Liver (tissue), 9 donors: Measurements from ENCODE around the gene TMEM109. TPM values are rescaled to one million over a fixed set of nuclear protein-coding genes. Genes with fewer than 3 reads are reported as not detected.

Experiments
- DNase-seq: peaks from one replicate; pipeline ENCODE4 v3.0.0-alpha.2; 2017; ENCODE audit warnings: low spot score
- H3K27ac ChIP-seq, 2 donors: one replicate each; pipeline ENCODE4 v1.7.0; 2013; ENCODE audit warnings: inconsistent platforms in 2 of 2, low read length in 2 of 2, control low read depth in 1 of 2, low read depth in 1 of 2, mild to moderate bottlenecking in 1 of 2
- H3K27me3 ChIP-seq, 4 donors: one replicate each; pipeline versions ENCODE4 v1.6.1 to v1.7.0; 2013; ENCODE audit warnings: low read length in 3 of 4, inconsistent platforms in 1 of 4, mild to moderate bottlenecking in 1 of 4, moderate library complexity in 1 of 4; ENCODE audit not compliant: control insufficient read depth in 4 of 4, insufficient read depth in 4 of 4
- H3K36me3 ChIP-seq, 4 donors: one replicate each; pipeline versions ENCODE4 v1.6.1 to v1.7.0; 2013; ENCODE audit warnings: low read length in 3 of 4, mild to moderate bottlenecking in 3 of 4, low read depth in 1 of 4, moderate library complexity in 1 of 4; ENCODE audit not compliant: control insufficient read depth in 4 of 4, insufficient read depth in 3 of 4
- H3K4me1 ChIP-seq, 4 donors: one replicate each; pipeline versions ENCODE4 v1.6.1 to v1.7.0; 2013; ENCODE audit warnings: low read length in 3 of 4, mild to moderate bottlenecking in 3 of 4, moderate library complexity in 1 of 4; ENCODE audit not compliant: control insufficient read depth in 4 of 4, insufficient read depth in 4 of 4
- H3K4me3 ChIP-seq, 3 donors: one replicate each; pipeline versions ENCODE4 v1.6.1 to v1.7.0; 2013; ENCODE audit warnings: low read length in 3 of 3, control low read depth in 1 of 3, low read depth in 1 of 3, mild to moderate bottlenecking in 1 of 3
- H3K9ac ChIP-seq, 2 donors: one replicate each; pipeline ENCODE4 v1.7.0; 2013; ENCODE audit warnings: low read length in 2 of 2, mild to moderate bottlenecking in 2 of 2, moderate library complexity in 2 of 2, control low read depth in 1 of 2, low read depth in 1 of 2
- H3K9me3 ChIP-seq, 4 donors: one replicate each; pipeline versions ENCODE4 v1.6.1 to v1.7.0; 2013; ENCODE audit warnings: low read length in 3 of 4; ENCODE audit not compliant: control insufficient read depth in 4 of 4
- EGR1 ChIP-seq, 2 donors: IDR thresholded peaks; 2 replicates each; pipeline ENCODE4 v1.6.1; 2016 to 2018; ENCODE audit warnings: antibody characterized with exemption in 2 of 2, low read depth in 2 of 2
- FOXA1 ChIP-seq: IDR thresholded peaks from 2 replicates; pipeline ENCODE4 v1.6.1; 2016; ENCODE audit warnings: antibody characterized with exemption
- HNF4A ChIP-seq, 2 donors: conservative IDR thresholded peaks; 2 replicates each; pipeline ENCODE4 v1.6.1; 2016; ENCODE audit warnings: antibody characterized with exemption in 2 of 2, mild to moderate bottlenecking in 2 of 2
- HNF4G ChIP-seq: IDR thresholded peaks from 2 replicates; pipeline ENCODE4 v1.6.1; 2016; ENCODE audit warnings: antibody characterized with exemption
- JUND ChIP-seq, 2 donors: IDR thresholded peaks; 2 replicates each; pipeline ENCODE4 v1.6.1; 2016; ENCODE audit warnings: antibody characterized with exemption in 2 of 2
- NR2F2 ChIP-seq: IDR thresholded peaks from 2 replicates; pipeline ENCODE4 v1.6.1; 2016; ENCODE audit warnings: antibody characterized with exemption
- RAD21 ChIP-seq, 2 donors: IDR thresholded peaks; 2 replicates each; pipeline ENCODE4 v1.6.1; 2016; ENCODE audit warnings: antibody characterized with exemption in 2 of 2, mild to moderate bottlenecking in 2 of 2
- REST ChIP-seq: IDR thresholded peaks from 2 replicates; pipeline ENCODE4 v1.6.1; 2016; ENCODE audit warnings: antibody characterized with exemption, mild to moderate bottlenecking
- SP1 ChIP-seq: IDR thresholded peaks from 2 replicates; pipeline ENCODE4 v1.6.1; 2018; ENCODE audit warnings: antibody characterized with exemption, mild to moderate bottlenecking
- TAF1 ChIP-seq: conservative IDR thresholded peaks from 2 replicates; pipeline ENCODE4 v1.6.1; 2016; ENCODE audit warnings: antibody characterized with exemption, mild to moderate bottlenecking
- YY1 ChIP-seq: IDR thresholded peaks from 2 replicates; pipeline ENCODE4 v1.6.1; 2016; ENCODE audit warnings: antibody characterized with exemption, mild to moderate bottlenecking
- WGBS: extraction: QIAGEN DNeasy Blood & Tissue Kit; methylation state at CpG from one replicate; pipeline ENCODE4 v1.1.7; 2013; 5-methylcytosine and 5-hydroxymethylcytosine counted together
- polyA plus RNA-seq, 2 donors: library from polyadenylated mRNA; stranded (reverse) in 1 of 2; unstranded in 1 of 2; fragments of 200-250 nt in 1 of 2; fragments of >200 nt in 1 of 2; fragmentation: Nextera tagmentation in 1 of 2; extraction: Ambion mirVana in 1 of 2; gene quantifications; one replicate each; pipeline versions ENCODE4 v1.2.1 to v1.2.3, GENCODE V29; 2013 to 2015
- total RNA-seq, 2 donors: library from RNA; depleted of rRNA; stranded (reverse); fragments of >200 nt; gene quantifications; one replicate each; pipeline ENCODE4 v1.2.3, GENCODE V29; 2014
- TF ChIP-seq, protein P1 (sequence below): IDR thresholded peaks from 2 replicates; pipeline ENCODE4 v1.6.1; 2016; ENCODE audit warnings: antibody characterized with exemption
- TF ChIP-seq, protein P2 (sequence below): IDR thresholded peaks from 2 replicates; pipeline ENCODE4 v1.6.1; 2016; ENCODE audit warnings: antibody characterized with exemption
- TF ChIP-seq, protein P3 (sequence below): IDR thresholded peaks from 2 replicates; pipeline ENCODE4 v1.6.1; 2016; ENCODE audit warnings: antibody characterized with exemption
- donor health status: healthy.
- donor health status: healthy.
- donor health status: healthy.
- donor health status: healthy.
- donor health status: healthy.

The TMEM109 gene
- total and polyA plus RNA-seq, 4 donors: 20.6 to 40.3 (median 30.6) TPM

DNA sequence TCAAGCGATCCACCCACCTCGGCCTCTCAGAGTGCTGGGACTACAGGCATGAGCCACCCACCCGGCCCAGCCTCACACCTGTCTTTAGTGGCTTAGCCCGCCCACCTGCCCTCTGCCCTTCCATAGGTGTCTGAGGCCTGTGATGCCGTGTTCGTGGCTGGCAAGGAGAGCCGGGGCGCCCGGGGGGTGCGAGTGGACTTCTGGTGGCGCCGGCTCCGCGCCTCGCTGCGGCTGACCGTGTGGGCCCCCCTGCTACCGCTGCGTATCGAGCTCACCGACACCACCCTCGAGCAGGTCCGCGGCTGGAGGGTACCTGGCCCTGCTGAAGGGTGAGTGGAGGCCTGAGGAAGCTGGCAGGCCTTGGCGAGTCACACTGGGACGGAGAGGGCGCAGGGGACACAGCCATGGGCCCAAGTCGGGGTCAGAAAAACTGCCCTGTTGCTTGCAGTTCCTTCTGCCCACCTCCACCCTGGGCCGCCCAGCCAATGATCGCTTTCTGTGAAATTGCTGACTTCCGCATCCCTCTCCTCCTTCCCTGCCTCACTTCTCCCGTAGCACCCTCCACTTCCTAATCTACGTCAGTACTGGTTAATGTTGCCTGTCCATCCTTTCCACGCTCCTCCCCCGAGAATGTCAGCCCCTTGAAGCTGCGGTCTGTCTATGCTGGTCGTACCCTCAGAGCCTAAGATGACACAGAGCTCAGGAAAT, 19.6 kb downstream of the TMEM109 start (continued):
- TF ChIP-seq REST: no peak

- H3K4me1 ChIP-seq: no peaks in the 10 kb centered on the region
- no peaks in the 10 kb centered on the region for H3K27me3 ChIP-seq
- H3K9ac ChIP-seq: no peak overlapping the region
- no peak overlapping the region for H3K27ac ChIP-seq
- H3K9me3 ChIP-seq: no peaks in the 10 kb centered on the region
- TF ChIP-seq FOXA1 (no peak), HNF4A (conservative IDR thresholded peaks at IDR 0.05) (no peak), YY1 (no peak), JUND (IDR thresholded peaks at IDR 0.05) (no peak), TAF1 (no peak), RAD21 (IDR thresholded peaks at IDR 0.05) (no peak), SP1 (no peak), NR2F2 (no peak), HNF4G (no peak), REST (no peak), EGR1 (IDR thresholded peaks at IDR 0.05; ENCODE audit: low read depth in 2 of 2) (no peak)
- TF ChIP-seq, protein P1, sequence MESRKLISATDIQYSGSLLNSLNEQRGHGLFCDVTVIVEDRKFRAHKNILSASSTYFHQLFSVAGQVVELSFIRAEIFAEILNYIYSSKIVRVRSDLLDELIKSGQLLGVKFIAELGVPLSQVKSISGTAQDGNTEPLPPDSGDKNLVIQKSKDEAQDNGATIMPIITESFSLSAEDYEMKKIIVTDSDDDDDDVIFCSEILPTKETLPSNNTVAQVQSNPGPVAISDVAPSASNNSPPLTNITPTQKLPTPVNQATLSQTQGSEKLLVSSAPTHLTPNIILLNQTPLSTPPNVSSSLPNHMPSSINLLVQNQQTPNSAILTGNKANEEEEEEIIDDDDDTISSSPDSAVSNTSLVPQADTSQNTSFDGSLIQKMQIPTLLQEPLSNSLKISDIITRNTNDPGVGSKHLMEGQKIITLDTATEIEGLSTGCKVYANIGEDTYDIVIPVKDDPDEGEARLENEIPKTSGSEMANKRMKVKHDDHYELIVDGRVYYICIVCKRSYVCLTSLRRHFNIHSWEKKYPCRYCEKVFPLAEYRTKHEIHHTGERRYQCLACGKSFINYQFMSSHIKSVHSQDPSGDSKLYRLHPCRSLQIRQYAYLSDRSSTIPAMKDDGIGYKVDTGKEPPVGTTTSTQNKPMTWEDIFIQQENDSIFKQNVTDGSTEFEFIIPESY: no peak
- TF ChIP-seq, protein P2, sequence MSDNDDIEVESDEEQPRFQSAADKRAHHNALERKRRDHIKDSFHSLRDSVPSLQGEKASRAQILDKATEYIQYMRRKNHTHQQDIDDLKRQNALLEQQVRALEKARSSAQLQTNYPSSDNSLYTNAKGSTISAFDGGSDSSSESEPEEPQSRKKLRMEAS: no peak
- TF ChIP-seq, protein P3, sequence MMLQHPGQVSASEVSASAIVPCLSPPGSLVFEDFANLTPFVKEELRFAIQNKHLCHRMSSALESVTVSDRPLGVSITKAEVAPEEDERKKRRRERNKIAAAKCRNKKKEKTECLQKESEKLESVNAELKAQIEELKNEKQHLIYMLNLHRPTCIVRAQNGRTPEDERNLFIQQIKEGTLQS: no peak
- DNase-seq: no peak
- no peak overlapping the region for H3K4me3 ChIP-seq
- WGBS: 93% methylated on average over 57 of the region's 57 CpGs
- peaks cover 0 to 10% (median 4%) of the 10 kb centered on the region in 4 donors for H3K36me3 ChIP-seq
Observed at GRCh38 chr11:60934124-60934789, 20.3 kb downstream of the TMEM109 start.
